Head of caudate nucleus (tissue), 42 donors: ENCODE results near the gene BSCL2.
A peak's percentile ranks its signal among the peaks of the same experiment; 100 is the strongest.
"Not testable (repeated sequence)": the region's sequence is repeated elsewhere in the genome, so short reads cannot be mapped to it uniquely, and the experiment has no call there.

ENCODE experiments used
- DNase-seq, 42 donors: peaks; one replicate each; pipeline versions ENCODE4 v3.0.0 to v3.0.0-alpha.2; 2020 to 2021; ENCODE audit warnings: mixed read lengths in 7 of 42
- intact Hi-C: fragments of 100-400 bp; cut with DNase I; formaldehyde crosslinking; loops from one replicate; pipeline ENCODE4 v1.15.0; 2022

The BSCL2 gene

GRCh38 chr11:62703921-62704320 is 3.3 kb downstream of the BSCL2 start:
- intact Hi-C loops: loop anchor here (10.0 kb wide), 1 partner anchor 309 kb away; no protein-coding TSS in a partner anchor
- DNase-seq: not testable (repeated sequence)

GRCh38 chr11:62702246-62702645 is 5.0 kb downstream of the BSCL2 start:
- intact Hi-C loops: loop anchor here (10.0 kb wide), 1 partner anchor 307 kb away; no protein-coding TSS in a partner anchor
- no peak for DNase-seq

- intact Hi-C loops: no loop called here
- peak; percentile 39 to 91 (median 76) for DNase-seq
Measured at GRCh38 chr11:62694455-62695167, 12.6 kb downstream of the BSCL2 start.

- DNase-seq, intact Hi-C loops: not testable (repeated sequence)
Measured at GRCh38 chr11:62693624-62694023, 13.6 kb downstream of the BSCL2 start.

DNA sequence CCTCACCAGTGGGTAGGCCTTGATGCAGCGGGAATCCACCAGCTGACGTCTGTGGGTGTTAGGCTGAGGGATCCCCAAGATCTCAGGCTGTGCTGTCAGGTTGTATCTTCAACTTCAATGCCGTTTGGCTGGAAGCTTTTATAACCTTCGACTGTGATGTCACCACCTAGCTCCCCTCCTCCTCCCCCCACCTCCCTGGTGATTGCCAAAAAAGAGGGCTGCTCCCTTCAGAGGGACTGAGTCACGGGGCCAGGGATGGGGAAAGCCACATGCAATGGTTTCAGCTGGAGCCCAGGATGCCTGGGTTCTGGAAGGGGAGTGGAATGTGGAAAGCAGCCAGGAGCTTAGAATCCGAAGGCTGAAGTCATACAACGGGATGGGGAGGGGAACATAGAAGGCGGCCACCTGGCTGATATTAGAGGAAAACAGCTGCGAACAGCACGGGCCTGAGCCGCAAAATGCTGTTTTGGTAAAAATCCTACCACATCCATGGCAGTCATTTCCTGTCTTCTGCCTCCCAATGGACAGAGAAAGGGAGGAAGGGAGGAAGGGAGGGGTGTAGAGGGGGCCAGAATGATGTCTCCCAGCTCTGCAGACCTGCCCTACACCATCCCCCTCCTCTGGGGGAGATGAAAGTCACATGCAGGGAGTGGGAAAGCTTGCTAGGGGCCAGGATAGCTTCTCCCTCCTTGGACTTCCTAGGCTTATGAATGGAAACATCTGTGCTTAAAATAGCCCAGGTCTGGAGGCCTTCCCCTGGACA is 17.6 kb downstream of the BSCL2 start, which contains the start of gene LRRN4CL:
Gene LRRN4CL (minus strand): TSS at position 110 of the 763 bp plus-strand sequence. CDS start 1,022 bp downstream, outside the sequence.
- peak; percentile 29 to 91 (median 69) for DNase-seq
- intact Hi-C loops: no loop called here

GRCh38 chr11:62688491-62688890 is 18.7 kb downstream of the BSCL2 start:
- intact Hi-C loops: no loop called here

GRCh38 chr11:62687508-62688396 is 19.5 kb downstream of the BSCL2 start:
- intact Hi-C loops: no loop called here
- no peak for DNase-seq

More at GRCh38 chr11:62688491-62688890, 18.7 kb downstream of the BSCL2 start:
- DNase-seq: no peak

DNA sequence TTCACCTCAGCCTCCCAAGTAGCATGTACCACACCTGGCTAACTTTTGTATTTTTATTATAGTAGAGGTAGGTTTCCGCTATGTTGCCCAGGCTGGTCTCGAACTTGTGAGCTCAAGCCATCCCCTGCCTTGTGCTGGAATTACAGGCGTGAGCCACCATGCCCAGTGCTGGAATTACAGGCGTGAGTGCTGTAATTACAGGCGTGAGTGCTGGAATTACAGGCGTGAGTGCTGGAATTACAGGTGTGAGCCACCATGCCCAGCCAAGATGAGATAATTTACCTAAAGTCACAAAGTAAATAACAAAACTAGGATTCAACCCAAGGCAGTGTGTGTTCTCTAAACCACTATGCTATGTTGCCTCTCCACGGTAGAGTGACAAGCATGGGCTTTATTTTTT is 24.7 kb downstream of the BSCL2 start:
- intact Hi-C loops: no loop called here

DNA sequence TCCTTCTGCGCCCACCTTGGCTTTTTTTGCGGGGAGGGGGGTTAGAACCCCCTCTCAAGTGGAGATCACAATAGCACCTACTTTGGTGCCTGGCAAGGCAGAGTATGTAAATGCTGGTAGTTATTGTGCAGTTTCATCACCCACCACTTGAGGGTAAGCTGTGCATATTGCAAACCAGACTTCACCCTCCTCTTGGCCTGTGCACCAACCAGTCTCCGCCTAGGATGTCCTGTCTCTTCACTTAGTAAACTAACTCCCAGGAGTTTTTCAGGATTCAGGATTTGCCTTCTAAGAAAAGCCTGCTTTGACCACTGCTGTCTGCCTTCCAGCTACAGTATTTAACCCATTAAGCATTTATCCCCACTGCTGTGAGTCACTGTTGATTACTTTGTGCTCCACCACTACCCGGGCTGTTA is 26.4 kb downstream of the BSCL2 start:
- intact Hi-C loops: no loop called here
- DNase-seq: peak in 5 of 42 donors; percentile 11 to 45 (median 26)

More for the DNA sequence above, 24.7 kb downstream of the BSCL2 start:
- no peak for DNase-seq

- intact Hi-C loops: loop anchor here (5.0 kb wide), 1 partner anchor 87 kb away; the partner anchor contains the start of gene TUT1
- DNase-seq: peak; percentile 78 to 97 (median 90)
Measured at GRCh38 chr11:62678770-62679696, 28.2 kb downstream of the BSCL2 start, which contains the start of gene UBXN1. Gene UBXN1, minus strand, starts transcription at chr11:62679073. Its CDS starts 150 bp downstream, at chr11:62678923.

DNA sequence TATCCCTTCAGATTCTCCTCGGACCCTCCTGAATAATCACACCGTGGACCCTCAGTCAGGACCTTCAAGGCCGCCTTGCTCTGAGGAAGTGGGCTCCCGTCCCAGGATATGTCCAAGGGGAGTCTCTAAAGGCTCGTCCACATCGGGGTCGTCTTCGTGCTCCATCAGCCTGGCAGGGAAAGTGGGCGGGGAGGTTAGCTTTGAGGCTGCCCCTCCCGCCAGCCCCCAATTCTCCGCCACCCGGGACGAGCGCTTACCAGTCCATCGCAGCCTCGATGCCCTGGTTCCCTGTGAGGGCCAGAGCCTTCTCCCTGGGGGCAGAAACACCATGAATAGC is 28.8 kb downstream of the BSCL2 start:
- intact Hi-C loops: loop anchor here (5.0 kb wide), 1 partner anchor 86 kb away; the partner anchor contains the start of gene TUT1

GRCh38 chr11:62677714-62678113 is 29.5 kb downstream of the BSCL2 start:
- no peak for DNase-seq
- intact Hi-C loops: loop anchor here (5.0 kb wide), 1 partner anchor 85 kb away; the partner anchor contains the start of gene TUT1

More for the DNA sequence above, 28.8 kb downstream of the BSCL2 start:
- DNase-seq: no peak

DNA sequence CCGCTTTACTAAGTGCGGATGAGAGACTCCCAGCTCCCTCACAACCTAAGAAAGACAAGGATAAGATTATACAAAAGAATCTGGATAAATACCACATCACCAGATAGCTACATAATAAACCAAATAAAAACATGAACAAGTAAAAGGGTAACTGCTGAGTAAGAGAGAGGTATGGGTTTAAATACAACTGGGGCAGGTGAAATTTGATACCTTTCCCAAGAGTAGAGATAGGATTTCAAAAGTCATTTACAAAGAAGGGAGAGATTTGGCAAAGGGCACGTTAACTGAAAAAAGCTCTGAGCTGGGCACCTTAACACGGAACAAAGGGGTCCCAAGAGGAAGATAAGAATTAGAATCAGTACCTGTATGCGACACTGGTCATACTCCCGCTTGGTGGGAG is 30.1 kb downstream of the BSCL2 start:
- no peak for DNase-seq
- intact Hi-C loops: loop anchor here (5.0 kb wide), 1 partner anchor 85 kb away; the partner anchor contains the start of gene TUT1

DNA sequence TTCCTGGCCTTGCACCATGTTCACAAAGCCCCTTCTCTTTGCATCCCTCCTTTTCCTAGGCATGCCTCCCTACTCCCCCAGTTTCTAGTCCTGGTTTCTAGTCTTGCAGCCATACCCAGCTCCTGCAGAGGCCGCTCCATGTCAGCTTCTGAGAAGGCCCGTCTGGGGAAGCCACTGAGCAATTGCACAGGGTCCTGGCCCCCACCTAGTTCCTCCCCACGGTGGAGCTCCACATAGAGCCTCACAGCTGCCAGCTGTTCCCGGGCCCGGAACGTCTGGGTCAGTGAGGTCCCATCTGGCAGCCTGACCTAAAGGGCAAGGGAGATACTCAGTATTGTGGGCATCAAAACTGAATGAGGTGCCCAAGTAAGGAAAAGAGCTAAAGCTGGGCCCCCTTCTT is 30.5 kb downstream of the BSCL2 start:
- intact Hi-C loops: loop anchor here (5.0 kb wide), 1 partner anchor 84 kb away; the partner anchor contains the start of gene TUT1
- no peak for DNase-seq

- intact Hi-C loops: loop anchor here (5.0 kb wide), 1 partner anchor 83 kb away; the partner anchor contains the start of gene TUT1
- not testable (repeated sequence) for DNase-seq
Measured at GRCh38 chr11:62675415-62675814, 31.8 kb downstream of the BSCL2 start.

GRCh38 chr11:62673196-62673525 is 34.1 kb downstream of the BSCL2 start:
- intact Hi-C loops: no loop called here
- no peak for DNase-seq

DNA sequence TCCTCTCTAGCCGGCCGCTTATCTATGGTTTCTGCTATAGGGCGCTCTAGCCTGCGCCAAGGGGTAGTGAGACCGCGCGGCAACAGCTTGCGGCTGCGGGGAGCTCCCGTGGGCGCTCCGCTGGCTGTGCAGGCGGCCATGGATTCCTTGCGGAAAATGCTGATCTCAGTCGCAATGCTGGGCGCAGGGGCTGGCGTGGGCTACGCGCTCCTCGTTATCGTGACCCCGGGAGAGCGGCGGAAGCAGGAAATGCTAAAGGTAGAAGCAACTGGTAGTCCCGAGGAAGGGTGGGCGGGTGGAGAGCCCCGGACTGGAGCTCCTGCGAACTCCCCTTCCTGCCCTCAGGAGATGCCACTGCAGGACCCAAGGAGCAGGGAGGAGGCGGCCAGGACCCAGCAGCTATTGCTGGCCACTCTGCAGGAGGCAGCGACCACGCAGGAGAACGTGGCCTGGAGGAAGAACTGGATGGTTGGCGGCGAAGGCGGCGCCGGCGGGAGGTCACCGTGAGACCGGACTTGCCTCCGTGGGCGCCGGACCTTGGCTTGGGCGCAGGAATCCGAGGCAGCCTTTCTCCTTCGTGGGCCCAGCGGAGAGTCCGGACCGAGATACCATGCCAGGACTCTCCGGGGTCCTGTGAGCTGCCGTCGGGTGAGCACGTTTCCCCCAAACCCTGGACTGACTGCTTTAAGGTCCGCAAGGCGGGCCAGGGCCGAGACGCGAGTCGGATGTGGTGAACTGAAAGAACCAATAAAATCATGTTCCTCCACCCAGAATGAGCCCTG is 35.4 kb downstream of the BSCL2 start, which contains the start of the genes LBHD1 and UQCC3:
Gene LBHD1 (minus strand): TSS at position 660 of the 782 bp plus-strand sequence. CDS start 2,236 bp downstream, outside the sequence.
Gene UQCC3 (plus strand): TSS at position 66 of the 782 bp plus-strand sequence. CDS start 73 bp downstream, at position 139.
- peak in 41 of 42 donors; percentile 71 to 95 (median 87) for DNase-seq
- intact Hi-C loops: no loop called here
